Measurements from ENCODE around the gene SPPL2B. TPM values are rescaled to one million over a fixed set of nuclear protein-coding genes. Genes with fewer than 3 reads are reported as not detected.

Gene SPPL2B
- total RNA-seq, 1 donor from 2014 or later: 142 TPM

DNA sequence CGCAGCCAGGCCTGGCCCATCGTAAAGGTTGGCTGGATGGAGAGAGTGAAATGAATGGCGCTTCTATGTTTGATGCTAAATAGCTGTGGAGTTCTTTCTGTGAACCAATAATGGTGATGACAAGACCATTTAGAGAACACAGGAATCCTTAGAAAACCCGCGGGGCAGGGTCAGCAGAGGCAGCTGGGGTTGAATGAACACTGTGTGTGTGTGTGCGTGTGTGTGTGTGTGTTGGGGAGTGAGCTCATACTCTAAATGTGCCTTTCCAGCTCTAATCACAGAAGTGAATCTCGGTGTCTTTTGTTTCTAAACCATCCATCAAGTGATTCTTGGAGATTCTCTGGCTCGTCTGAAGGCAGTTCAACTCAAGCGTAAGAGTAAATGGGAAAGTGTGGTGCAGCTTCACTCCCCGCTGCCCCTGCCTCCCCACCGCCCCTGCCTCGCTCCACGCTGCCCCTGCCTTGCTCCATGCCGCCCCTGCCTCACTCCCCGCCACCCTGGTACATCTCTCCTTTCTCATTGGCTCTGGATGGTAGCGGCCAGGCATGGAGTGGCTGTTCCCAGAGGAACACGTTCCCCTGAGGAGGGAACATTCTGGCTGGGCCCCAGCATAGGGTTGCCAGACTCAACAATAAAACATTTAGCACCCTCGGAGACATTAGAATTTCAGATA, 52.8 kb downstream of the SPPL2B start:
- TF ChIP-seq, protein P1, sequence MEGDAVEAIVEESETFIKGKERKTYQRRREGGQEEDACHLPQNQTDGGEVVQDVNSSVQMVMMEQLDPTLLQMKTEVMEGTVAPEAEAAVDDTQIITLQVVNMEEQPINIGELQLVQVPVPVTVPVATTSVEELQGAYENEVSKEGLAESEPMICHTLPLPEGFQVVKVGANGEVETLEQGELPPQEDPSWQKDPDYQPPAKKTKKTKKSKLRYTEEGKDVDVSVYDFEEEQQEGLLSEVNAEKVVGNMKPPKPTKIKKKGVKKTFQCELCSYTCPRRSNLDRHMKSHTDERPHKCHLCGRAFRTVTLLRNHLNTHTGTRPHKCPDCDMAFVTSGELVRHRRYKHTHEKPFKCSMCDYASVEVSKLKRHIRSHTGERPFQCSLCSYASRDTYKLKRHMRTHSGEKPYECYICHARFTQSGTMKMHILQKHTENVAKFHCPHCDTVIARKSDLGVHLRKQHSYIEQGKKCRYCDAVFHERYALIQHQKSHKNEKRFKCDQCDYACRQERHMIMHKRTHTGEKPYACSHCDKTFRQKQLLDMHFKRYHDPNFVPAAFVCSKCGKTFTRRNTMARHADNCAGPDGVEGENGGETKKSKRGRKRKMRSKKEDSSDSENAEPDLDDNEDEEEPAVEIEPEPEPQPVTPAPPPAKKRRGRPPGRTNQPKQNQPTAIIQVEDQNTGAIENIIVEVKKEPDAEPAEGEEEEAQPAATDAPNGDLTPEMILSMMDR (IDR thresholded peaks at IDR 0.05): no peak
- Mint-ChIP-seq H3K36me3 (ENCODE audit: low read depth) (no peaks in the 10 kb centered on the region), H3K27me3 (no peaks in the 10 kb centered on the region), H3K4me3 (no peak overlapping the region), H3K27ac (no peak overlapping the region), H3K9me3 (peaks cover 8% of the 10 kb centered on the region), H3K4me1 (peaks cover 10% of the 10 kb centered on the region)
- ChIA-PET POLR2A (interaction anchor here (0.9 kb wide), 1 partner anchor 16 kb away, joined by 4 read pairs; no protein-coding TSS in a partner anchor), CTCF (interaction anchor here (1.3 to 1.6 kb wide), 2 partner anchors 13 to 49 kb away, joined by 3 to 4 read pairs; no protein-coding TSS in a partner anchor)
- no peak for DNase-seq
- intact Hi-C loops (cut with micrococcal nuclease): no loop called here
- ATAC-seq (ENCODE audit: low read depth): no peak

DNA sequence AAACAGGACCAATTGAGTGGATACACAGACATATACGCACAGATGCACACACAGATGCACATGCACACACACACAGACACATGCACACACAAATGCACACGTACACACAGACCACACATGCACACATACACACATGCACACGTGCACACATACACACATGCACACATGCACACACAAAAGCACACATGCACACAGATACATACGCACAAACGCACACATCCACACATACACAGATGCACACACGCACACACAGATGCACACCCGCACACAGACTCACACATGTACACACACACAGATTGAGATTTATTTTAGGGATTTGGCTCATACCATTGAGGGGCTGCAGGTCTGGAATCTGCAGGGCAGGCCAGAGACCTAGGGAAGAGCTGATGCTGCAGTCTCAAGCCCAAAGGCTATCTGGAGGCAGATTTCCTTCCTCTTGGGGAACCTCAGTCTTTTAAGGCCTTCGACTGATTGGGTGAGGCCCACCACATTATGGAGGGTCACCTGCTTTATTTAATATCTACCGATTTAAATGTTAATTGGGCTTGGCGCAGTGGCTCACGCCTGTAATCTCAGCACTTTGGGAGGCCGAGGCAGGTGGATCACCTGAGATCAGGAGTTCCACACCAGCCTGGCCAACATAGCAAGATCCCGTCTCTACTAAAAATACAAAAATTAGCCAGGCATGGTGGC, 54.2 kb downstream of the SPPL2B start:
- Mint-ChIP-seq H3K27ac (no peak overlapping the region), H3K36me3 (ENCODE audit: low read depth) (no peaks in the 10 kb centered on the region), H3K4me1 (peaks cover 10% of the 10 kb centered on the region), H3K27me3 (no peaks in the 10 kb centered on the region), H3K9me3 (peaks cover 8% of the 10 kb centered on the region), H3K4me3 (no peak overlapping the region)
- no peak for ATAC-seq (ENCODE audit: low read depth)
- POLR2A ChIA-PET: interaction anchor here (0.8 kb wide), 1 partner anchor 213 kb away, joined by 5 read pairs; no protein-coding TSS in a partner anchor
- TF ChIP-seq, protein P1 (IDR thresholded peaks at IDR 0.05): no peak
- intact Hi-C loops (cut with micrococcal nuclease): no loop called here
- no peak for DNase-seq
- CTCF ChIA-PET: no interaction called here

DNA sequence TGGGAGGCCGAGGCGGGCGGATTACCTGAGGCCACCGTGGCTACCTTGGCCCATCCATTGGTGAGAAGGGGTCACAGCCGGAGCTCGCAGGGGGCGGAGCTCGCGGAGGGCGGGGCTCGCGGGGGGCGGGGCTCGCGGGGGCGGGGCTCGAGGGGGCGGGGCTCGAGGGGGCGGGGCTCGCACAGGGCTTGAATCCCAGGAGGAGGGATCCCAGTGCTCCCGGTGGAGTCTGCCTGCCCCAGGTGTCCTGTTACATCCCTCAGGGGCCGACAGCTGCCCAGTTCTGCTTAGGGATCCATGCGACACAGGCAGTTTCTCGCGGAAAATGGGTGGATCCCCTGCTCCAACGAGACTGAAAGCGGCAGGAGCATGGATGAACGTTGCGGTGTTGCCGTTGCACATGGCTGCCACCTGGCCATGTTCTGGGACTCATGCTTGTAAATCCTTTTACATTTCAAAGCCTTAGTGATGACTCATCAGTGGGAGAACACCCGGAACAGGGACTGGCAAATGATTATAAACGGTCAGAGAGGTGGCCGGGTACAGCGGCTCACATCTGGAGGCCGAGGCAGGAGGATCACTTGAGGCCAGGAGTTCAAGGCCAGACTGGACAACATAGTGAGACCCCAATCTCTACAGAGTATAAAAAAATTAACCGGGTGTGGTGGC, 56.7 kb downstream of the SPPL2B start:
- H3K9me3 Mint-ChIP-seq: peaks cover 5% of the 10 kb centered on the region
- no peaks in the 10 kb centered on the region for H3K36me3 Mint-ChIP-seq (ENCODE audit: low read depth)
- intact Hi-C loops (cut with micrococcal nuclease): no loop called here
- no peak overlapping the region for H3K27ac Mint-ChIP-seq
- TF ChIP-seq, protein P1 (IDR thresholded peaks at IDR 0.05): no peak
- ChIA-PET POLR2A (interaction anchor here (0.7 to 1.2 kb wide), 7 partner anchors 10 to 233 kb away, joined by 3 to 7 read pairs (median 3); partner anchors contain the start of gene LSM7), CTCF (no interaction called here)
- no peaks in the 10 kb centered on the region for H3K27me3 Mint-ChIP-seq
- DNase-seq: no peak
- peaks cover 10% of the 10 kb centered on the region for H3K4me1 Mint-ChIP-seq
- no peak for ATAC-seq (ENCODE audit: low read depth)
- no peak overlapping the region for H3K4me3 Mint-ChIP-seq

DNA sequence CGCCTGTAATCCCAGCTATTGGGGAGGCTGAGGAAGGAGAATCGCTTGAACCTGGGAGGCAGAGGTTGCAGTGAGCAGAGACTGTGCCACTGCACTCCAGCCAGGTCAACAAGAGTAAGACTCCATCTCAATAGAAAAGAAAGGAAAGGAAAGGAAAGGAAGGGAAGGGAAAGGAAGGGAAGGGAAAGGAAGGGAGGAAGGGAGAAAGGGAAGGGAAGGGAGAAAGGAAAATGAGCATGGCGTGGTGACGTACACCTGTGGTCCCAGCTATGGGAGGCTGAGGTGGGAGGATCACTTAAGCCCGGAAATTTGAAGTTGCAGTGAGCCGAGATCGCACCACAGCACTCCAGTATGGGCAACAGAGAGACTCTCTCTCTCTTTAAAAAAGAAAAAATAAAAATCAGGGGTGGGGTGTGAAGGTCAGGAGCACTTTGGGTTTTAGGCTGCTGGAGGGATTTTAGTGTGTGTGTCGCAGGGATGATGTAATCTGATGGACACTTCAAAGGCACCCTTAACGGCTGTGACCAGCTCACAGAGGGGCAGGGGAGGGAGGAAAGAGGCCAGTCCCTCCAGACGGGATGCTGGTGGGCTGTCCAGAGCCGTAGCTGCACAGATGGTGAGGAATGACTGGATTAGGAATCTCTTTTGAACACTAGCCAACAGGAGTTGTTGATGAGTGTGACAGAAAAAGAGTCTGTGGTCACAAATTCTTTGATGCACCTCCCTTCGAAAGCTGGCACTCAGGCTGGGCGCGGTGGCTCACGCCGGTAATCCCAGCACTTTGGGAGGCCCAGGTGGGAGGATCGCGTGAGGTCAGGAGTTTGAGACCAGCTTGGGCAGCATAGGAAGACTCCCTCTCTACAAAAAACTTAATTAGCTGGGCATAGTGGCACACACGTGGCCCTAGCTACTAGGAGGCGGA, 59.1 kb downstream of the SPPL2B start:
- POLR2A ChIA-PET: interaction anchor here (0.6 to 0.8 kb wide), 3 partner anchors 99 to 455 kb away, joined by 3 to 12 read pairs (median 5); no protein-coding TSS in a partner anchor
- TF ChIP-seq, protein P1 (IDR thresholded peaks at IDR 0.05): no peak
- Mint-ChIP-seq H3K27ac (no peak overlapping the region), H3K9me3 (no peaks in the 10 kb centered on the region), H3K27me3 (no peaks in the 10 kb centered on the region), H3K36me3 (ENCODE audit: low read depth) (no peaks in the 10 kb centered on the region), H3K4me3 (no peak overlapping the region), H3K4me1 (peaks cover 19% of the 10 kb centered on the region)
- intact Hi-C loops (cut with micrococcal nuclease): no loop called here
- CTCF ChIA-PET: interaction anchor here (1.2 kb wide), 1 partner anchor 72 kb away, joined by 3 read pairs; no protein-coding TSS in a partner anchor
- DNase-seq (no peak), ATAC-seq (ENCODE audit: low read depth) (no peak)
